Activated T-helper 17 cell treated with anti-CD3 and anti-CD28 coated beads, Interleukin-2, amount 50 U/mL, for 72 hours (primary cell): ENCODE results near the gene FAM241A. TPM values are rescaled to one million over a fixed set of nuclear protein-coding genes. Genes with fewer than 3 reads are reported as not detected.
"Not testable (repeated sequence)": the region's sequence is repeated elsewhere in the genome, so short reads cannot be mapped to it uniquely, and the experiment has no call there.

Source experiments
- ATAC-seq: fragments of 150-1000 bp; cut with Tn5 transposase; replicated peaks from 2 replicates; pipeline ENCODE4 v1.10.0; 2021; ENCODE audit warnings: mild to moderate bottlenecking, moderate library complexity
- H3K27ac Mint-ChIP-seq: one replicate; pipeline ENCODE4 v1.8.0; 2022; ENCODE audit warnings: mixed read lengths
- H3K27me3 Mint-ChIP-seq: one replicate; pipeline ENCODE4 v1.8.0; 2022; ENCODE audit warnings: mixed read lengths
- H3K36me3 Mint-ChIP-seq: one replicate; pipeline ENCODE4 v1.8.0; 2022; ENCODE audit warnings: low read depth, mild to moderate bottlenecking, mixed read lengths
- H3K4me1 Mint-ChIP-seq: one replicate; pipeline ENCODE4 v1.8.0; 2022; ENCODE audit warnings: mixed read lengths
- H3K4me3 Mint-ChIP-seq: one replicate; pipeline ENCODE4 v1.8.0; 2022; ENCODE audit warnings: mild to moderate bottlenecking, mixed read lengths
- H3K9me3 Mint-ChIP-seq: one replicate; pipeline ENCODE4 v1.8.0; 2022; ENCODE audit warnings: mixed read lengths
- total RNA-seq, 2 donors: library from RNA; stranded (reverse); gene quantifications; one replicate each; pipeline ENCODE4 v1.2.3, GENCODE V29; 2022

Gene FAM241A
- 1 to 10 TPM; 3.0 to 3.8 TPM for total RNA-seq

- Mint-ChIP-seq H3K36me3 (peaks cover 30% of the 10 kb centered on the region), H3K4me1 (peaks cover 33% of the 10 kb centered on the region), H3K27me3 (no peaks in the 10 kb centered on the region), H3K9me3 (no peaks in the 10 kb centered on the region), H3K4me3 (peak within 1 kb of the TSS; percentile 90), H3K27ac (peak within 1 kb of the TSS; percentile 83)
- ATAC-seq: peak; percentile 91
Measured at GRCh38 chr4:112145326-112145789, at the start of gene FAM241A. TSS of gene FAM241A (plus strand) at chr4:112145454. CDS start at chr4:112145581, 127 bp downstream.

- Mint-ChIP-seq H3K36me3 (no peaks in the 10 kb centered on the region), H3K9me3 (no peaks in the 10 kb centered on the region), H3K4me3 (no peak overlapping the region), H3K27me3 (no peaks in the 10 kb centered on the region), H3K4me1 (no peaks in the 10 kb centered on the region), H3K27ac (no peak overlapping the region)
- ATAC-seq: no peak
Measured at GRCh38 chr4:112098841-112099530, 46.3 kb upstream of the FAM241A start.

- no peaks in the 10 kb centered on the region for H3K9me3 Mint-ChIP-seq
- H3K27me3 Mint-ChIP-seq: no peaks in the 10 kb centered on the region
- H3K36me3 Mint-ChIP-seq: no peaks in the 10 kb centered on the region
- peak; percentile 72 for ATAC-seq
- no peaks in the 10 kb centered on the region for H3K4me1 Mint-ChIP-seq
- H3K27ac Mint-ChIP-seq: no peak overlapping the region
- H3K4me3 Mint-ChIP-seq: no peak overlapping the region
Measured at GRCh38 chr4:112099701-112100297, 45.5 kb upstream of the FAM241A start.

- H3K36me3 Mint-ChIP-seq: no peaks in the 10 kb centered on the region
- ATAC-seq: no peak
- no peak overlapping the region for H3K4me3 Mint-ChIP-seq
- H3K9me3 Mint-ChIP-seq: no peaks in the 10 kb centered on the region
- no peaks in the 10 kb centered on the region for H3K4me1 Mint-ChIP-seq
- H3K27me3 Mint-ChIP-seq: no peaks in the 10 kb centered on the region
- no peak overlapping the region for H3K27ac Mint-ChIP-seq
Measured at GRCh38 chr4:112102875-112103370, 42.3 kb upstream of the FAM241A start.

GRCh38 chr4:112105201-112105969 lies 39.9 kb upstream of the FAM241A start:
- no peaks in the 10 kb centered on the region for H3K27me3 Mint-ChIP-seq
- no peak for ATAC-seq
- H3K4me3 Mint-ChIP-seq: no peak overlapping the region
- H3K4me1 Mint-ChIP-seq: peaks cover 7% of the 10 kb centered on the region
- H3K27ac Mint-ChIP-seq: no peak overlapping the region
- no peaks in the 10 kb centered on the region for H3K9me3 Mint-ChIP-seq
- H3K36me3 Mint-ChIP-seq: no peaks in the 10 kb centered on the region

GRCh38 chr4:112109360-112110058 lies 35.7 kb upstream of the FAM241A start:
- Mint-ChIP-seq H3K4me3 (peak overlapping the region; percentile 39), H3K27ac (no peak overlapping the region), H3K36me3 (no peaks in the 10 kb centered on the region)

GRCh38 chr4:112110059-112110425 lies 35.2 kb upstream of the FAM241A start:
- Mint-ChIP-seq H3K27me3 (no peaks in the 10 kb centered on the region), H3K36me3 (no peaks in the 10 kb centered on the region), H3K4me3 (peak overlapping the region; percentile 39), H3K4me1 (peaks cover 7% of the 10 kb centered on the region), H3K27ac (no peak overlapping the region), H3K9me3 (no peaks in the 10 kb centered on the region)
- ATAC-seq: no peak

More at GRCh38 chr4:112109360-112110058, 35.7 kb upstream of the FAM241A start:
- Mint-ChIP-seq H3K4me1 (peaks cover 7% of the 10 kb centered on the region), H3K9me3 (no peaks in the 10 kb centered on the region), H3K27me3 (no peaks in the 10 kb centered on the region)
- peak; percentile 69 for ATAC-seq

- Mint-ChIP-seq H3K36me3 (no peaks in the 10 kb centered on the region), H3K27ac (no peak overlapping the region), H3K9me3 (no peaks in the 10 kb centered on the region), H3K4me1 (peaks cover 7% of the 10 kb centered on the region), H3K4me3 (no peak overlapping the region), H3K27me3 (no peaks in the 10 kb centered on the region)
- ATAC-seq: no peak
Measured at GRCh38 chr4:112111306-112111705, 33.9 kb upstream of the FAM241A start.

GRCh38 chr4:112112095-112112494 lies 33.2 kb upstream of the FAM241A start:
- H3K27me3 Mint-ChIP-seq, H3K4me3 Mint-ChIP-seq, H3K36me3 Mint-ChIP-seq, H3K4me1 Mint-ChIP-seq, ATAC-seq, H3K9me3 Mint-ChIP-seq, H3K27ac Mint-ChIP-seq: not testable (repeated sequence)

- H3K27ac Mint-ChIP-seq: no peak overlapping the region
- no peaks in the 10 kb centered on the region for H3K9me3 Mint-ChIP-seq
- ATAC-seq: no peak
- H3K36me3 Mint-ChIP-seq: no peaks in the 10 kb centered on the region
- no peak overlapping the region for H3K4me3 Mint-ChIP-seq
- H3K4me1 Mint-ChIP-seq: peaks cover 7% of the 10 kb centered on the region
- H3K27me3 Mint-ChIP-seq: no peaks in the 10 kb centered on the region
Measured at GRCh38 chr4:112112590-112113170, 32.6 kb upstream of the FAM241A start.

- H3K9me3 Mint-ChIP-seq: no peaks in the 10 kb centered on the region
- no peaks in the 10 kb centered on the region for H3K27me3 Mint-ChIP-seq
- H3K36me3 Mint-ChIP-seq: no peaks in the 10 kb centered on the region
- H3K27ac Mint-ChIP-seq: no peak overlapping the region
- peaks cover 7% of the 10 kb centered on the region for H3K4me1 Mint-ChIP-seq
- ATAC-seq: no peak
- H3K4me3 Mint-ChIP-seq: no peak overlapping the region
Measured at GRCh38 chr4:112113864-112114263, 31.4 kb upstream of the FAM241A start.

- no peak for ATAC-seq
- Mint-ChIP-seq H3K27me3 (no peaks in the 10 kb centered on the region), H3K4me1 (peaks cover 8% of the 10 kb centered on the region), H3K4me3 (no peak overlapping the region), H3K36me3 (no peaks in the 10 kb centered on the region), H3K27ac (no peak overlapping the region), H3K9me3 (peaks cover under 1% of the 10 kb centered on the region)
Measured at GRCh38 chr4:112114452-112114851, 30.8 kb upstream of the FAM241A start.

- no peaks in the 10 kb centered on the region for H3K36me3 Mint-ChIP-seq
- no peaks in the 10 kb centered on the region for H3K27me3 Mint-ChIP-seq
- H3K9me3 Mint-ChIP-seq: peaks cover 4% of the 10 kb centered on the region
- no peak for ATAC-seq
- peak overlapping the region; percentile 66 for H3K4me3 Mint-ChIP-seq
- peak overlapping the region; percentile 78 for H3K27ac Mint-ChIP-seq
- H3K4me1 Mint-ChIP-seq: peaks cover 10% of the 10 kb centered on the region
Measured at GRCh38 chr4:112118742-112119352, 26.4 kb upstream of the FAM241A start.
